HG02623 (cell line): ENCODE results near the gene UBE2Q2.
"Not testable (repeated sequence)": the region's sequence is repeated elsewhere in the genome, so short reads cannot be mapped to it uniquely, and the experiment has no call there.

ENCODE experiments used
- ATAC-seq: cut with Tn5 transposase; IDR thresholded peaks from one replicate; pipeline ENCODE4 v1.9.1; 2021; ENCODE audit warnings: moderate library complexity; ENCODE audit not compliant: unreplicated experiment

UBE2Q2 gene

DNA sequence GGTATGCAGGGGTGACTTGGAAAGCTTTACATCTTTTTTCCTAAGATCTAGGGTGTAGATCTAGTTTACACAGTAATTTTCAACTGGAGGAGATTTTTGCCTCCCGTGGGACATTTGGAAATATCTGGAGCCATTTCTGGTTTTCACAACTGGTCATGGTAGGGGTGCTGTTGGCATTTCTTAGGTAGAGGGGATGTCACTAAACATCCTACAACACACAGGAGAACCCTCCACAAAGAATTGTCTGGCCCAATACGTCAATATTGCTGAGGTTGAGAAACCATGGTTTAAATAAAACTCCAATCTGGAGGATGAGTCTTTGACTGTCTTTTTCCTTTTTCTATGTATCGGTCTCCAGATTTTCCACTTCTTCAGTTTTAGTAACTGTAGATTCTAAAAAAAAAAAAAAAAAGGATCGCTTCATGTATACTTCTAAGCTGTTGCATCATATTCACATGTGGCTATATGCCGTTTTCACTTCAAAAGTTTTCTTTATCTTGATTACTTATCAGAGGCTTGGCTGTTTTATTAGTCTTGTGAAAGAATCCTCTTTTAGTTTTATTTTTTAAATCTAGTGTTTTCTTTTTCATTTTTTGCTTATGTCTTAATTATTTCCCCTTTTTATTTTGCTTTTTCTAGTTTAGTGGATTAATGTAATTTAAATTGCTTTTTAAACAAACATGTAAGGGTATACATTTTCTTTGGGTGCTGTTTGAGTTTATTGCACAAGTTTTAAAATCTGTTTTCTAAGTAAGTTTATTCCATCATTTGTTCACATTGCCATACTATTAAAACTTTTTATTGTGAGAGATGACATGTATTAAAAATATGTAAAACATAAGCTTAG is 21.2 kb downstream of the UBE2Q2 start:
- ATAC-seq: no peak

DNA sequence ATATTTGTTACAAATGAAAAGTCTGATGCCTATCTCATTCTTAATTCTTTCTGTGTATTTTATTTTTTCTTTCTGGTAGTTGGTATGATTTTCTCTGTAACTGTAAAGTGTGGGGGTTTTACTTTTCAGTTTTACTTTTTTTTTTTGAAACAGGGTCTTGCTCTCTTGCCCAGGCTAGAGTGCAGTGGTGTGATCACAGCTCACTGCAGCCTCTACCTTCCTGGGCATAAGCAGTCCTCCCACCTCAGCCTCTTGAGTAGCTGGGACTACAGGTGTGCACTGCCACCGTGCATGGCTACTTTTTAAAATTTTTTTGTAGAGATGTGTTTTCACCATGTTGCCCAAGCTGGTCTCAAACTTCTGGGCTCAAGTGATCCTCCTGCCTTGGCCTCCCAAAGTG is 22.8 kb downstream of the UBE2Q2 start:
- not testable (repeated sequence) for ATAC-seq

DNA sequence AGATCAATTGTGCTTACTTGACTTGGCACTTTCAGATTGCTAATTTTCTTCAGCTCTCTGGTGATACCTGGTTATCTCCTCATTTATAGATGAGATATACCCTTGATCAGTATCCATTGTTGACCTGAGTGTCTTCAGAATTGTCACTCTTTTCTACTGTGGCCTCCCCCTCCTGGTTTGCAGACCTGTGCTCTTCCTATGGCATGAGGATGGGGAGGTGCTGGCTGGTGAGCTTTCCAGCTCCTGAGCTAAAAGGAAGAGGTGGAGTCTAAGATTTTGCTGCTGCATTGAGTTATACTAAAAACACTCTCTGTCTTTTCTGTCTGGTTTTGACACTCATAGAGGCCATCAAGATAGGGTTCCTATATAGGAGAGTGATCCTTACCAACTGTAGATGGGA is 23.7 kb downstream of the UBE2Q2 start:
- no peak for ATAC-seq

DNA sequence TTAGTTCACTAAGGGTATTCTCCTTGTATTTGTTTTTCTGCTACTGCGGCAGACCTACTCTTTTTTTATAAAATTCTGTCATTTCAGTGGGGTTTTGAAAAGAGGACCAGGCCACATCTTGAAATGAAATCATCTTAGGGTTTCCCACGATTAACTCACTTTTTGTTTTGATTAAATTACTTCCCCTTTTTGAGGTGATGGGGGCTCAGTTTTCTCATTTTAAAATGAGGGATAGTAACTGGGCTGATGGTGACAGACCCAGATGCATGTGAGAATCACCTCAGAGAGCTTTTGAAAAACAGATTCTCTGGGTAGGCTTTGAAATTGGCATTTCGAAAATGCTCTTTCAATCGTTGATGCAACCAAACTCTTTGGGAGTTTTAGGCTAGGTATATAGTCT is 24.2 kb downstream of the UBE2Q2 start:
- ATAC-seq: no peak

DNA sequence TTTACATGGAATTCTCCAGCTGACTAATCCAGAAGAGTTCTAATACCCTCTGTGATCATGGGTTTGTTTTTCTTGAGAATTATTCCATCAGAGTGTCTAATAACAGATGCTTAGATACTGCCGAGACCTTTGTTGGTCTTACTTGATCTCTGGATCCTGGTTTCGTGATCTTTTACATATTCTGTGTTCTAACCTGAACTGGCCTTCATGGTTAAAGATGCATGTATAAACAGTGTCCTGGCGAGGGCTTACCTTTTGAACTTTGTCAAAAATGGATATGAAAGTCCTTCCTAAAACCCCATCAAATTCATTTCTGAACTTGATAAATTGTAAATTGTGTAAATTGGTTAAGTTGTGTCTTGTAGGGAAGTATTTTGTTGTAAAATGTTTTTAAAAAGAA is 24.8 kb downstream of the UBE2Q2 start:
- ATAC-seq: no peak

DNA sequence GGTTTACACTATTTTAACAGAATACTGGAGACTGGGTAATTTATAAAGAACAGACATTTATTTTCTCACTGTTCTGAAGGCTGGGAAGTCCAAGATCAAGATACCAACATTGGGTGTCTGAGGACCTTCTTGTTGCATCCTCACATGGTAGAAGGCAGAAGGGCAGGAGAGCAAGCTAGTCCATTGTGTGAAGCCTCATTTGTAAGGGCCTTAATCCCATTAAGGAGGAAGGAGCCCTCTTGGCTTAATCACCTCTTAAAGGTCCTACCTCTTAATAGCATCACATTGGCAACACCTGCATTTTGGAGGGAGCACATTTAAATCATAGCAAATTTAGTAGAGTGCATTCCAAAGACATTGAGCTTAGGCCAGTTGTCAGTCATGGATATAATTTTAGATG is 26.2 kb downstream of the UBE2Q2 start:
- ATAC-seq: no peak

DNA sequence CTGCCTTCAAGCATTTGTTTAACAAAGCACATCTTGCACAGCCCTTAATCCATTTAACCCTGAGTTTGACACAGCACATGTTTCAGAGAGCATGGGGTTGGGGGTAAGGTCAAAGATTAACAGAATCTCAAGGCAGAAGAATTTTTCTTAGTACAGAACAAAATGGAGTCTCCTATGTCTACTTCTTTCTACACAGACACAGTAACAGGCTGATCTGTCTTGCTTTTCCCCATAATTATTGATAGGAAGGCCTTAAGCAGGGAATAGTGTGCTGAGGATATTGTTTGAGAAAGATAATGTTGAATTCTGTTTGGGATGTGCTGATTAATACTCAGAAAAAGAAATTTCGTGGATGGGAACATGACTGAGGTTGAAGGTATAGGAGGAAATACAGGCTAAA is 28.3 kb downstream of the UBE2Q2 start:
- ATAC-seq: not testable (repeated sequence)

DNA sequence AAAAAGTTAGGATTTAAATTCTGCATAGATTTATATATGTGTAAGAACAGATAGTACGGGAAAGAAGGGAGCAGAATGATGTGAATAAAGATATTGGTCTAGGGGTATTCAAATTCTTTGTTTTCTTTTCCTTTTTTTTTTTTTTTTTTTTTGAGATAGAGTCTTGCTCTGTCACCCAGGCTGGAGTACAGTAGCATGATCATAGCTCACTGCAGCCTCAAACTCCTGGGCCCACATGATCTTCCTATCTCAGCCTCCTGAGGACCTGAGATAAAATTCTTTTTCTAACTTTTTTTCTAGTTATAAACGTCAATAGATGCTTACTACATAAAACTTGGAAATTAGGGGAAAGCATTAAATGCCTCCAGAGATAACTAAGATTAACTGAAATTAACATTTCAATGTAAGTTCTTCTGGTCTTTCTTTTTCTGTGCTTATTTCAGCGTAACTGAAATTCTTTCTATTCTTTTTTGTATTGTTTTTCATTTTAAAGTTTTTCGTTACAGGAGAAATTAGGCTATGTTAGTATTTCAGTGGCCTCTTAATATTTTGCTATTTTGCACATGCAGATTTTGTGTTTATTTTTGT is 29.2 kb downstream of the UBE2Q2 start:
- no peak for ATAC-seq

DNA sequence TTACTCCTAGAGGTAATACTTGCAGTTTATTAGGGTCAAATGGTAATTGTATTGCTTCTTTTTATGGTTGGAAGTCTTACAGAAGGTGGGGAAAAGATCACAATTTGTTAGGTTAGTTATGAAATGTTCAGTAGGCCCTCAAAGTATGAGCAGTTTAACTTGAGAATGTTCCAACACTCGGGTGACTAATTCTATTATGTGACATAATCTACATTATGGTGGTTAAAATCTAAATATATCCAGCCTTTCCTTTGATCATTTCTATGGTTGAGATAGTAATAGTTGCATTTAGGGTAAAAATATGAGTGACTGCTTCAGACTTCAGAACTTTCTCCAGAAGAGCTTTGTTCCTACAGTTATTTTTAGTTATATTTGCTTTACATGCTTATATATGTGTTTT is 40.8 kb downstream of the UBE2Q2 start:
- no peak for ATAC-seq

DNA sequence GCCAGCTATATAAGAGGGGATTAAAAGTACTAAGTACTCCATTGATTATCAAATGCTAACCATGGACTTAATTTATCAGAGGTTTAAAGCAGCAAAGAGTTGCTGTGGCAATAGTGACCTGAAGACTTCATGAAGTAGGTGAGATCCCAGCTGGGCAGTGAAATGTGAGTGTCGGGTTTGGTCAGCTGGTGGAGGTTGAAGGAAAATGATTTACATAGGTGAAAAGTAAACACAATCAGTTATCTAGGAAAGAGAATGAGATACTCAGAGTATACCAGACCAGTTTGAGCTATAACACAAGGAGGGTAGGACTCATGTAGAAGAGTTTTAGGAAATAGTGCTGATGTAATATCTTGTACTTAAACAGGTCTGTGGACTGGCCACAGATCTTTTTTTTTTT is 43.9 kb downstream of the UBE2Q2 start:
- no peak for ATAC-seq

DNA sequence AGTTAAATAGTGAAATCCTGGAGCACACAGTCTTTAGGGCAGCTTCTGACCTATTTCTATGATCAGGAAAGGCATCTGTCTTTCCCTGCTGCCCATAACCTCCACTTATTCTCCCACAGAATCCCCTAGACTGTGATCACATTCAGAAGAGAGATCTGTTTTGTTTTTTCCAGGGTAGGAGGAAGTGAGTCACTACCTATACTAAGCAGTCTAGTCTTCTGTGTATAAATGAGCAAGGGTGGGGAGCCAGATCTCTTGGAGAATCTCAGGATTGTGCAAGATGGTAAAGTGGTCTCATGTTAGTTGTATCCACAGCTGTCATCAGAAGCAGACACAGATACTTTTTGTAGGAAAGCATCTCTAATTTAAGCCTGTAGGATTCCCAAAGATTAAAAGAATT is 48.6 kb downstream of the UBE2Q2 start:
- ATAC-seq: no peak

DNA sequence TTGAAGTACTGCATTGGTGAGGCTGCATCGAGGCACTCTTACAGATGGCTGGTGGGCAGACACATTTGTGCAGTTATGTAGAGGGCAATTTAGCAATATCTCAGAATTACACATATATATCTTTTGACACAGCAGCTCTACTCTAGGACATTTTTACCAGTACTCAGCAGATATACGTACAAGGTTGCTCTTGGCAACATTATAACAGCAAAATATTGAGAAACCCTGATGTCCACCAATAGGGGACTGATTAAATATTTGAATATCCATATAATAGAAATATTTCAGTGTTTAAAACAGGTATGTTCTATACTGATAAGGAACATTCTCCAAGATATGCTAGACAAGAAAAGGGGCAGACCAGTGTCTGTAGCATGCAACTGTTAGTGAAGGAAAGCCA is 52.5 kb downstream of the UBE2Q2 start:
- ATAC-seq: no peak

DNA sequence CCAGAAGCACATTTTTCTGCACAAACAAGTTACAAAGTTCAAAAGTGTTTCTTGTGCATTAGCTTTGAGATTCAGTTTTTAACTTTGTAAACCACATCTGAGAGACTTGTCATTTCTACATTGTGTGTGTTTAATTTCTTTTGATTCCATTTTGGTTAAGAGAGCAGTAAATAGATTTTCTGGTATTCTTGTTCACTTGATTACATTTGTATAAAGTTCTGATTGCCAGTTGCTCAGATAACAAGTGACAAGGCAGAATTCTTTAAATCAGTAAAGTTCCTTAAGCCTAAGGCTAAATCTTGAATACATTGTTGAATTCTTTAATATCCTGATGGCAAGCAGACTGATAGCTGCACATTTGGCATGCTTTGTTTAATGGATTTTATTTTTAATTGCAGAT is 57.3 kb downstream of the UBE2Q2 start:
- ATAC-seq: no peak

DNA sequence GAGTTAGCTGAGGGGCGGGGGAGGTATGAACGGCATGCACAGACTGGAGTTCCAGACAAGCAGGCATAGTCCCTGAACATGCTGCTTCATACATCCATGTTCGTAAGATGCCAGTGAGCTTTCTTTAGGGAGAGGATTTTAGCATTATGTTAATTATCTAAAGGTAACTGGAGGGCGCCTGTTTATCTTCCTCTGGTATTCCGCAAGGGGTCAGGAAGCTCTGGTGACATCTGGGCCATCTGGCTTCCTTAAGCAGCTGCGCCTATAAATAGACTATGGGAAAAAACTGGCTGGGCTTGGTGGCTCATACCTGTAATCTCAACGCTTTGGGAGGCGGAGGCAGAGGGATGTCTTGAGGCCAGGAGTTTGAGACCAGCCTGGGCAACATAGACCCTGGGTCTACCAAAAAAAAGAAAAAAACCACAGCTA is 58.9 kb downstream of the UBE2Q2 start:
- no peak for ATAC-seq

DNA sequence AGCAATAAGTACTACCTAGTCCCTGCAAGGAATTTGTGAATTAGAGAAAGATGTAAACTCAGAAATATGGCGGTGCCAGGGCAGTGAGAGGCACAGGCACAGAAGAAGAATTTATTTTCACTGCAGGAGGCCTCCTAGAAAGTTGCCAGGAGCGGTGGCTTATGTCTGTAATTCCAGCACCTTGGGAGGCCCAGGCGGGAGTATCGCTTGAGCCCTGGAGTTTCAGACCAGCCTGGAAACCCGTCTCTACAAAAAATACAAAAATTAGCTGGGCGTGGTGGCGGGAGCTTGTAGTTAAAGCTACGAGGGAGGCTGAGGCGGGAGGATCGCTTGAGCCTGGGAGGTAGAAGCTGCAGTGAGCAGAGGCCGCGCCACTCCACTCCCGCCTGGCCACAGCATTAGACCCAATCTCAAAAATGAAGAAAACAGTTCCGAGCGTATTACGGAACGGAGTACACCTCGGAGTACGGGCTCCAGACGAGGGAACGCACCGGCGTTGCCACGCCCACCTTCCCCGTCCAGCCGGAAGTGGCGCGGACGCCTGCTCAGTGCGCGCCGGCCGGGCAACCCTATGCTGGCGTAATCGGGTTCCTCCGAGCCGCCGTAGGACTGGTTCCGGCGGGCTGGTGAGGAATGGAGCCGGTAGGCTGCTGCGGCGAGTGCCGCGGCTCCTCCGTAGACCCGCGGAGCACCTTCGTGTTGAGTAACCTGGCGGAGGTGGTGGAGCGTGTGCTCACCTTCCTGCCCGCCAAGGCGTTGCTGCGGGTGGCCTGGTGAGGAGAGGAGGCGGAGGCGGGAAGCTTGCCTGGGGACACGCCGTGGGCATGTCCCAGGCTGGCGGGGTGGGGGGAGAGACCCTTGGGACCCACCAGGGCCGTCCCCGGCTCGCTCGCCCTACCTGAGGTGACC is 60.3 kb downstream of the UBE2Q2 start, which contains the start of gene FBXO22:
FBXO22 (plus strand) TSS at position 548 of the 909 bp plus-strand sequence; CDS start at position 634, 86 bp downstream.
- peak; percentile 91 for ATAC-seq

DNA sequence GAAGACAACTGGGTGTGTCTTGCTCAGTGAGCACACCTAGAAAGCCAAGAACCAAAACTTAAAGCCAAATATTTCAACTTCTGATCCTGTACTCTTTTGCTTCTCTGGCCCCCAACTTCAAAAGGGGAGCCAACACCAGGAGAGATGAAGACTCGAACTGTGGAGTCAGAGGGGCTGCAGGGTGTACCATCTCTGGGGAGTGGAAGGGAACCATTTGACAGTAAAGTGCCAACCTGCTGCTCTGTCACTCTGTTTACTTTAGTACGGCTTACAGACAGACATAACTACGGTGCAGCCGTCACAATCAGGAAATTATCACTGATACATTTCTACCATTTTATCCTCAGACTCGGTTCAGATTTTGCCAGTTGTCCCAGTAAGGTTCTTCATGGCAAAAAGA is 62.0 kb downstream of the UBE2Q2 start:
- no peak for ATAC-seq

DNA sequence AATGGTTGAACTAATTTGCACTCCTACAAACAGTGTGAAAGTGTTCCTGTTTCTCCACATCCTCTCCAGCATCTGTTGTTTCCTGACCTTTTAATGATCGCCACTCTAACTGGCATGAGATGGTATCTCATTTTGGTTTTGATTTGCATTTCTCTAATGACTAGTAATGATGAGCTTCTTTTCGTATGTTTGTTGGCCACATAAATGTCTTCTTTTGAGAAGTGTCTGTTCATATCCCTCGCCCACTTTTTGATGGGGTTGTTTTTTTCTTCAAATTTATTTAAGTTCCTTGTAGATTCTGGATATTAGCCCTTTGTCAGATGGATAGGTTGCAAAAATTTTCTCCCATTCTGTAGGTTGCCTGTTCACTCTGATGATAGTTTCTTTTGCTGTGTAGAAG is 67.1 kb downstream of the UBE2Q2 start:
- ATAC-seq: not testable (repeated sequence)

DNA sequence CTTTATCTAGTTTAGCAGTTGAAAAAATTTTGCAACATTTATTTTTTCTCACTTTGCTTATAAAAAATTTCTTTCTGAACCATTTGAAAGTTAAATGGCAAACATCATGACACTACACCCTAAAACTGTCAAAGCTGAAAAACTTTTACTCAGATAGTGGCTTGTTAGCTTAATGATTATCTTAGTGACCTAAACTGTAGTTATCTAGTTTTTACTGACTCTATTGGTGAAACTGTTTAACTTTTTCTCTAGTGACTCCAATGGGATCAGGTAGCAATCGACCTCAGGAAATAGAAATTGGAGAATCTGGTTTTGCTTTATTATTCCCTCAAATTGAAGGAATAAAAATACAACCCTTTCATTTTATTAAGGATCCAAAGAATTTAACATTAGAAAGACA is 73.7 kb downstream of the UBE2Q2 start:
- ATAC-seq: no peak

DNA sequence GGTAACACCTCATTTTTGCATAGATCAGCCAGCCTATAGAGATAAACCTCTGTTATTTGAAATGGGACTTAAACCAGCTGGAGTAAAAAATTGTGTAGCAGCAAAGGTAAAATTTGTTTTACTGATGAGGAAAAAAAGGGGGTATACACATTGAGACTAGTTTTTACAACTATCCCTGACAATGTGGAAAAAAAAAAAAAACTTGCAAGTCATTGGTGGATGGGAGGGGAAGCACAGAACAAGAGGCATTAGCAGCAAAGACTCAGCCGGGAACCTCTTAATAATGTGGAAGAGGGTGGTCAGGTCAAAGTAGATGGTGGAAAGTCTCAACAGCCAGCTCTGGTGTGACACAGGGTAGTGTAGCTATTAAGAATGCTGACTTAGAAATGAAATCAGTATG is 74.9 kb downstream of the UBE2Q2 start:
- no peak for ATAC-seq

DNA sequence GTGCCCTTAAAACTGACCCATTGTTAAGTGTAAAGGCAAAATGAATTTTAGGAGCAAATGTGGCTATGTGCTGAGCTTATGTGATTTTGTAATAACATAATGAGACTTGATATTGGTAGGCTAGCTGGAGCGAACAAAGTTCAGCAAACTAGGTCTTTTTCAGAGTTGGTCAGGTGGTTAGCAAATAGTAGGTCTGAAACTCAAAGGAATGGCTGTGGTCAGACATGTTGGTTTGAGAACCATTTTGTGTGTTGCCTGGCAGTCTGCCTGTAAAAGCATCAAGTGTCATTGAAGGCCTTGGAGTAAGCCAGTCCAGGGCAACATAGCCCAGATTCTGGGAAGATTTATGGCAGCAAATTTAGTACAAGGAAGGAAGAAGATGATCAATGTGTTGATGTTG is 76.8 kb downstream of the UBE2Q2 start:
- no peak for ATAC-seq
